Activated CD4-positive, alpha-beta T cell treated with anti-CD3 and anti-CD28 coated beads, Interleukin-2, amount 50 U/mL, for 24 hours (primary cell): ENCODE data around the gene TMEM132D.

Experiments
- DNase-seq, 2 donors: peaks; one replicate each; pipeline ENCODE4 v3.0.0-alpha.2; 2020; ENCODE audit warnings: low read depth in 1 of 2, low spot score in 1 of 2

TMEM132D gene

DNA sequence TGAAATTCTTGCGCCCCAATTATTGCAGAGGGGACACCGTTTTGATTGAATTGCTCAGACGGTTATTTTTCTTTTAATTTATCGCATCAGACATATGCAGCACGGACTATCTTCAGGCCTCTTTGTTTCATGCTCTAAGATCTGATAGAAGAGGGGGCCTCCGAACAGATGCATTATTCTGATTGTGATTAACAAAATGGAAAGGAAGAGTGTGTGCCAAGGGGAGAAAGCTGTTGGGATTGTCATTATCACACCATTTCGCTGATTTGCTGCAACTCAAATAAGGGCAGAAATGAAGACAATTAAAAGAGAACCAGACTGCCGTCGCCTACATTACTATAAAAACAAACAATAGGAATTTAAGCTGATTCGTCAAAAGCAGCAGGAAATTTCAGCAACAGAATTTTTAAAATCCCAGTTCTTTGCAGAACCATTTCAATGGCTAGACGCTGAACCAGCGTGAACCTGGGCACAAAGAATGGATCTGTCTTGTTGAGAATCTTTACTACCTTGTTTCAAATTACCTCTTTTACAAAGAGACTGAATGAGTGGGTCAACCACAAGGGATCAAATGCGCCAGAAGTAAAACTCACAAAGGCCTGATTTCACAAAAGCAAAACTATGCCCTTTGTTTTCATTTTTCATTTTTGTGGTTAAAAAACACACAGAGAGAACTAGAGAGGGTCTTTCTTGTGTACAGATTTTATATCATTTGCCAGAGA, 30.6 kb downstream of the TMEM132D start:
- DNase-seq: no peak

DNA sequence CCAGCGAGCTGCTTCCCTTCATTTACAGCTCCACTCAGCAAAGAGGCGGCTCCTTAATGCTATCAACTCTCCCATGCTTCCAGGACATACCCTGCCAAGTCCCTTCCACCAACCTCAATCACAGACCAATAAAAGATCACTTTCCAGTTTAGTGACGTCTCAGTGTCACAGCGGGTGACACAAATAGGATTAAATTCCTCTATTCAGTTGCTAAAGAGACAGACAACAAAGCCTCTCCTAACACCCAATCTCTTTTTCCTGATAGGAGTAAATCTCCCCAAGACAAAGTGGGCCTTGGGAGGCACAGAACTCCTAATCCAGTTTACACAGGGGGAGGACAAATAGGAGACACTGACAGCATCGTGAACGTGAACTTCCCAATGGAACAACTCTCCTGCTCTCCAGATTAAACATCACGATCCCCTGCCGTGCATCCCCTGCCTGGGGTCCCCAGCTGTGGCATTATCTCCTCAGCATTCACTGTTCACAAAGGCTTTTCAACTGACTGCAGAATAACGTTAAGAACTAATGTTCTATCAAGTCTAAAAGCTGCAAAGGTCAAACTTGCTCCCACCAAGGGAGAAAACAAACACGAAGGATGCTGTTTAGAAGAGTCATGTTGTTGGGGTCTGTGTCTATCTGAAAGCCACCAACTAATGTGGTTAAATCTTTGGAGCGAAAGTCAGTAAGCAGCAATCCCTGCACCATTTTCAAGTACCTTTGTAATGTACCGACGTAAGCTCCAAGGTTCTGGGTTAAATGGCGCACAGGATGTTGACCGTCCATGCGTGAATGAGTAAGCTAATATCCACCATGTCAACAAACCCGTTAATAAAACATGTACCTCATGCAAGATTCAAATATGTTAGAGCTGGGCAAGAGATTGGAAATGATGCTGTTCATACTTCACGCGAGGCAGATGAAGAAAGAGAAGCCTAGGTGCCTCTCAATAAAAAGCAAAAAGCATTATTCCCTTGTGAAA, 31.5 kb downstream of the TMEM132D start:
- DNase-seq: no peak

DNA sequence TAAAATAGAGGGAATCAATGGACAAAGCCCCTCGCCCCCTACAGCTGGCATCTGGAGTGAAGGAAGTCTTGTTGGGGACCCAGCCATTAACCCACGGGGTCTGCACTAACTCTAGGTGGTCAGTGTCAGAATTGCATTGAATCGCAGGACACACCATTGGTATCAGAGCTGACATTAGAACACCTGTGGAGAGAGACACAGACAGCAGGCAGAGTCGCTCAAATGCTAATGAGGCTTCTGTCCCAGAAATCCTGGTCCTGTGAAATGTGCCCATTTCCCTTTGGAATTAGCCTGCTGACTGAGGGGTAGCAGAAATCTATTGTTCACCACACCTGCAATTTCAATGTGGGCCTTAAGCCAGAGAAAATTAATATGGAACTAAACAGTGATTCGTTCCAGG, 33.0 kb downstream of the TMEM132D start:
- DNase-seq: no peak

DNA sequence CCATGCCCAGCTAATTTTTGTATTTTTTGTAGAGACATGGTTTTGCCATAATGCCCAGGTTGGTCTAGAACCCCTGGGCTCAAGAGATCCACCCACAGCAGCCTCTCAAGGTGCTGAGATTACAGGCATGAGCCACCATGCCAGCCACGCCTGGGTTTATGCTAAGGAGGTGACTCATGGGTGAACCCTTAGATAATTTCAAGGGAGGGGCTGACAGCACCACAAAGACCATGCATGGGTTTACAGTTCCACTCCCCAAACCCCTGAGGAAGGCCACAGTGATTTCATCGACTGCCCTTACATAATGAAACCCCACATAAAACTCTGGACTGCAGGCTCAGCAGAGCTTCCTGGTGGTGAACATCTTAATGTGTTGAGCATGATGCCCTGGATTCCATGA, 33.7 kb downstream of the TMEM132D start:
- DNase-seq: no peak

DNA sequence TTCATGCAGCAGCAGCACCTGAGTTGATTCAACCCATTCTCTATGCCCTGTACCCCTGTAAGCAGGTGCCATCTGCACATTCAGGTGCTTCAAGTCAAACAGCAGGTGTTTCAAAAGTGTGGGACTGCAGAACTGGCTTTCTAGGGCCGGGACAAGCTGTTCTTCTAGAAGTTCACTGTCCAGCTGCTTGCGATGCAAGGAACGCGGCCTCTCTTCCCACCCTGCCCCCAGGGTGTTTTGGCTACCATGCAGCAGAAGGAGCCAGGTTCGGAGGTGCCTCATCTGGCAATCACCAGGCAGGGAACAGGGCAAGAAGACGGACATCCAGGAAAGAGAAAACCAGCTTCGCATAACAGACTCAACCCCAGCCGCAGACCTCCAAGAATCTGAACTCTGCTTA, 35.2 kb downstream of the TMEM132D start:
- no peak for DNase-seq

DNA sequence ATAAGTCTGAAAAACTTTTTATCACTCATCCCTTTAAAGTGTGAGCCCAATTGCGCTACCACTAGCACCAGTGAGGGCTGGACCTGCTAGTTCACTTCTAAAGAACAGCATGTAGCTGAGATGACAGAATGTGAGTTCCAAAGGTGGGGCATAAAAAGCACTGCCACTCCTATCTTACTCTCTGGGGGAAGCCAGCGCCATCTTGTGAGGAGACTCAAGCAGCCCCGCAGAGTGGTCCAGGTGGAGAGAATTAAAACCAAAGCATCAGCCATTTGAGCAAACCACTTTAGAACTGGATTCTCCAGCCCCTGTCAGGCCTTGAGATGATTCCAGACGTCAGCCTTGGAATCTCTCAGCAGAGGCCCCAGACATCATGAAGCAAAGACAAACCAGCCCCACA, 39.9 kb downstream of the TMEM132D start:
- no peak for DNase-seq

DNA sequence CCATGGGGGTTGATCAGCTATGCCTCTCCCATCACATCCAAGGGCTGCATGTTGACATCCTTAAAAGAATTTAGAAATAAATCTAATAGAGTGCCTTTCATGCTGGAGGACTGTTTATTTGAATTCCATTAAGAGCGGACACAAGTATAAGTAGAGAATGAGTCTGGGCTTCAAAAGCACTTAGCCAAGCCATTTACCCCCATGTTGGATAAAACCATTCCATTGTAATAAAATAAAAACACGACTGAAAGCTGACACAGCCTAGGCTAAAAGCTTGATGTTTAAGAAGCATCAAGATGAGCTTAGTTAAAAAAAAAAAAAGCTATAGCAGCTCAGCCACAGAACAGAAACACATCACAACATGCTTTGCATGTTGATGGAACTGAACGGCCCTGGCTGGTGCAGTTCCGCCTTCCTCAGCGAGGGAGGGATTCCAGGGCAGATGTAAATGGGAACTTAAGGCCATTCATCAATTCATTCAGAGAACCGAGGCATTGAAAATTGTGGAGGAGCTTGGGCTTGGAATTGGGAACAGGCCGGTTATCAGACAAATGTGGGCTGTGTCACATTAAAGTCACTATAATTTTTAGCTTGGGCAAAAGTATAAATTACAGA, 41.2 kb downstream of the TMEM132D start:
- no peak for DNase-seq

DNA sequence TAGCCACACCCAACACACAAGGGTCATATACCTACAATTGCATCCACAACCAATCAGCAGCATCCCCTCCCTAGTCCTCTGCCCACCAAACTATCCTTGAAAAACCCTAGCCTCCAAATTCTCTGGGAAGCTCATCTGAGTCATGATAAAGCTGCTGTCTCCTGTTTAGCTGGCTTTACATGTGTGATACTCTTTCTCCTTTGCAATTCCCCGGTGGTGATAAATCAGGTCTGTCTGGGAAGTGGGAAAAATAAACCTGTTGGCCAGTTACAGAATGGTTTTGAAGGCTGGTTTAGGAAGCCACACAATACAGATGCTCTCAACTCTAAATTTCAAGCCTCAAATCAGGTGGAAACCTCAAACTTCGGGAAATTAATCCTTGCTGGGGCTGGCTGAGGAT, 41.9 kb downstream of the TMEM132D start:
- DNase-seq: no peak

DNA sequence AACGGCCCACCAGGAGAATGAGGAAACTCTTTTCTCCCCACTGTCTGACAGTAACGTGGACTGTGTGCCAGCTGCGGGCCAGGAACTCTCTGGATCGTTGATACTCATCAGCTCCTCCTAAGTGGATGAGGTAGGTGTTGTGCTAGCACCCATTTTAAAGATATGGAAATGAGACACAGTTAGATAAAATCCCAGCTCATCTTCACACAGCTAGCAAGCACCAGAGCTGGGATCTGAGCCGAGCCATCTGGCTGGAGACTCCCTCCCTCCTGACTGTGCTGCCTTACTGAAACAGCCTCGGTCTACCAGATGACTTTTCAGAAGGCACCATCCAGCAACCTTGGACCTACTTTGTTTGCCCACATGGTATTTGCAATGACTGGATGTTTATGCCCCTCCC, 49.2 kb downstream of the TMEM132D start:
- no peak for DNase-seq

DNA sequence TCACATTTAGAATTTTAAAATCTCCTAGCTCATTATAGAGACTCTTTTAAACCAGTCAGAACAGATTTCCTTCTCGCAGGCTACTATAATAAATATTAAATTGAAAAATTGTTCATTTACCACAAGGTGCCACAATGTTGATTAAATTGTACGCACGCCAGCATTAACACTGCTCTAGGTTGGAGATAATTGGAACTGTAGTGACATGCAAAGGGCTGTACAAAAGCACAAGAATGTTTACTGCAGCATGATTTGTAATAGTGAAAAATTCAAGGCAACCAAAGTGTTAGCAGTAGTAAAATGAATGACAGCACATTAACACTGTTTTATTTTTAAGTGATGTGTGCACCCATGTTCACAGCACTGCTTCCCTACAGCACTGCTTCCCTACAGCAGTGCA, 52.5 kb downstream of the TMEM132D start:
- DNase-seq: no peak

DNA sequence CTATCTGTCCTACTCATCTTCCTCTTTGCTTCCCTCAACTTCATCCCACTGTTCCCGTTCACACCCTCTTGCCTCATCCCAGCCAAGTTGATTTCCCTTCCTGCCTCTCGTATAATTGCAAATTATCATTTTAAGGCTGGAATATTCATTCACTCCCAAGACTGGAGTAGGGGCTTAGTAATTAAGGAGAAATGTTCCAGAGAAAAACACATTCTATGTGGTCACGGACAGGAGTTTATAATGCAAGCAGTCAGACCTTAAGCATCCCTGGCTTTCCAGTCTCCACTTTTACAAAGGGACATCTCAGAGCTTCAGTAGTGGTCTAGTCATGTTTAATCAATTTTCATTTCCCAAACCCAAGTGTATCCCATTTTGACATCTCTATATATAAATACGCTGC, 54.9 kb downstream of the TMEM132D start:
- no peak for DNase-seq

DNA sequence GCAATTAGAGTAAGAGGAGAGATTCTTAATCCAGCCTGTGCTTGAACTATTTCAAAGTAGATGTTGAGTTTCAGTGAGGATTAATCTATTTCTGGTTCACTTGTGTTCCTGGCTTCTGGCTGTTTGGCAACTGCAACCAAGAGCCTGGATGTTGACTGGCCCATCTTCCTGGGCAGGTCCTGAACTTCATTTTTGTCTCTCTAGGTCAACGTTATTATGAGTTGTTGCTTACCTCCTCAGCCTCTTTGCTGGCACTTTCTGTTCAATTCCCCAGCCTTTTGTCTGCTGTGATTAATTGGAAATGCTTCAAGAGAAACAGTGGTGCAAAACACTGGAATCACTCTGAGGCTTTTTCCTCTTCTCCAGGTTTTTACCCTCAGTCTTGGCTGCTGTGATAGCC, 56.8 kb downstream of the TMEM132D start:
- DNase-seq: no peak

DNA sequence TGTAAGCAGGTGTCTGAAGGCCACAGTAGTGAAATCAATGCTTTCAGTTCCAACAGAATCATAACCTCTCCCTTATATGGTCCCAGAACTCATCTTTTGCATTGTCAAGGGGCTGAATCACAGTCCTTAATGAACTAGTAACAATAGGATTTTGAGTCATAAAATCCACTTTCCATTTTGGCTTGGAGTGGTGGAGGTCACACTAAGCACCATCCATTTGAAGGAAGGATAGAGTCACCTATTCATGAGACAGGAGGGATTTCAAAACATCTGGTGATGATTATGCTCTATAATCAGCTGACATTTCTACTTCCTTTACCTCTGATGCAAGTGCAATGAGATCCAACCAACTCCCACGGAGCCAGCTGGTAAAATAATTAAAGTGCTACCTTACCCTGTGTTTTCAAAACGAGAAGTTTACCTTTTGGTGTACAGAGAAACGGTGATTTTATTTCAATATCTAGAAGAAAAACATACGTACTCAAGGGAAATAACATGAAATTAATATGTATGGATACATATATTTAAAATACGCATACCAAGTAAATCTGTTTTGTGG, 59.1 kb downstream of the TMEM132D start:
- DNase-seq: no peak

DNA sequence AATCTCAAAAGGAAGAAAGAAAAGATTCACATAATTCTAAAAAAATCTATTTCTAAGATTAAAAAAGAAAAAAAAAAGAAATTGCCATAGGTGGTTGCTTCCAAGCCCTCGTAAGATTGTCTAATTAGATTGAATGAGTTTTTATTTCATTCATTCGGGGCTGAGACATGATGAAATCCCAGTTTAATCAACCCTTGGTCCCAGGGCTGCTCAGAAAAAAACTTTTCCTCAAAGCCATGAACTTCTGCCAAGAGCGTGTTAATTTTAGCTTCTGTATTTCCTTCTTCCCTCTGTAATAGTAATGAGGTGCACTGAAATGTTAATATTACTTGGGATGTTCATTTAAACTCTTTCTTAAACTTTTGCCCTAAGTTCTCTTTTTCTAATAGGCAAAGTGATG, 62.6 kb downstream of the TMEM132D start:
- no peak for DNase-seq

DNA sequence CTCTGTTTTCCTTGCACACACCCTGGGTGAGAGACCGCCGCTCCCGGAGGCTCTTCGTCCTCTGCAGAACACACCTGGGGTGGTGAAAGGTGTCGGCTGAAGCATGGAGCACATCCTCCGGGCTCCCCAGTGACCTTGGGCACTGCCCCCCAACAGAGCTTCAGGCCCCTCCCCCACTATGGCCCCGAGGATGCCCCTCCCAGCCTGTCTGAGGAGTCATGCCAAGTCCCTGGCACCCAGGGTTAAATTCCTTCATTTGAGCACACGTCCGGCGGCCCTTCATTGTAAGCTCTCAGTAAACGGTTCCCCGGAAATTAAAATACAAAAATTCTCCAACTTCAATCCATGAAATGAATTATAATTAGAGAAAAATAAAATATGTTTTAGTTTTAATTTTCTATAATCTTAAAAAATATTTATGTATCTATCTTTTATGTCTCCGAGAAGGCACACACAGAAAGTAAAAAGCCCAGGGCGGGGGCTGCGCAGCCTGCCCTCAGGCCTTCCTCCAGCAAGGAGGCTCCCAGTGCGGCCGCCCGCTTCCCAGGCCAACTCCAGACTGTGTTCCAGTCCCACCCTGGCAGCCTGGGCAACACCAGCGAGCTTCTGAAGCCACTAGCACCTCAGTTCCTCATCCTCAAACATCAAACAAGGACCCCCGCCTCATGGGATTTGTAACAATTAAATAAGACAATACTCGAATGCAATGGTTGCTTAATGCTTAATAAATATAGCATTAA, 63.5 kb downstream of the TMEM132D start:
- DNase-seq: no peak

DNA sequence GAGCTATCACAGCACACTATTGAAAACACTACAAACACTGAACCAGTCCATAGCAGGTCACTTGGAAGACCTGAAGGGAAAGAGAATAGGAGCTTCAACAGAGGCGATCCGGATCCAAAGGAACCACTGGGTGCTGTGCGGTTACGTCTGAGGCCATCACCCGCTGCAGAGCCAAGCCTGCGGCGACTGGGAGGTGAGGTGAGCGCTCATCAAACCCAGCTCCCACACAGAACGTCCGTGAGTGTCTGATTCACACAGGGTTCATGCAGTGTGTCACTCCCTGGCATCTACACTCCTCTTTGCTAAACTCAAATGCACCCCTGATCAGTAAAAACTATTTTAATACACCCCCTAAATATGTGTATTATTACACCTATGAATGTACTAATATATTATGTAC, 64.1 kb downstream of the TMEM132D start:
- DNase-seq: no peak

DNA sequence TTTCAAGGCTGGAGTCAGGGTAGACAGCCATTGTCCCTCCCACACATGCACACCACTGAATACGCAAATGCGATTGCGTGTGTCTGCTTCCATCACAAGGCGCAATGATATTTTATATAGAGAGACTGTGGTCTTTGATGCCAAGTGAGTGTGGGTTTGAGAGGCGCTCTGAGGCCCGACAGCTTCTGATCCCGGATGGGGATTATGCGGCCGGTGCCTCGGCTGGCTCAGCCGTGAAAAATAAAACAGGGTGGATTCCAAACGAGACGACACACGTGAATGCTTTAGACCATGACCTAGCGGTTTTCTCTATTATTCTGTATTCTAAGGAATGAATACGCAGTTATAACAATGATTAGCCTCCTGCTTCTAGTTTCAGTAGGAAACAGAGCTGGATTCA, 72.5 kb downstream of the TMEM132D start:
- no peak for DNase-seq

DNA sequence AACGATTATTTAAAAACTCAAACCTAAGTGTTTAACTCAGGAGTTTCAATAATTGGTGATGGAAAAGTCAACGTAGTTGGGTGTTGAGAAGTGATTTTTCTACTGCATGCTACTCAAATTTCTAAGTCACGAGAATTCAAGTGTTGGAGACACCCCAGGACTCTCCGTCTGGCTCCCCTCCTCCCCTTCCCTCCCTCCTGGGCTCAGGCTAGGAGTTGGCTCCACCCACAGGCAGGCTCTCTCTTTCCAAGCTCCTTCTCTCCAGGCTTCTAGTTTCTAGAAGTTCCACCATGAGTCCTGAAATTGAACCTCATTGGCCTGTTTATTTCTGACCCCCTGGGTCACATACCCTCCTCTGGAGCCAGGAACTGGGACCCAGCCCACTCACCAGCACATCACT, 73.0 kb downstream of the TMEM132D start:
- no peak for DNase-seq

DNA sequence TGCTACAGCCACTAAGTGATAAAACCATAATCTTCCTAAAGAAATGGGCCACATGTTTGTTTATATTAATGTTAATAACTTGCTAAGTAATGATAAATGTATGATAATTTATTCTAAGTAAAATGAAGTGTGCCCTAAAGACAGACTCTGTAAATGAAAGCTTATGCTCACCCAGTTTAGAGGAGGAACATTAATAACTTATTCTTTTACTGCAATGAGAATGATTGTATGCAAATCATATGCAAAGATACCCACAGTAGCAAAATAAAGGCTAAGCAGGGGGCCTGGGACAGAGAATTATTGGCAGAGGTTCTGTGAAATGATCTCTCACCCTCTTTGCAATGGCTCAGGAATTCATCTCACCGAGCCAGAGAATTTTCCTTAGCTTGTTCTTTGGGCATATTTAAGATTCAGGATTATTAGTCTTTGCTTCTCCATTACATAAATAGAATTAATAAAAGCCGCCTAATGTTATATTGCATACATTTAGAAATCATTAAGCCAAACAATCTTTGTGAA, 75.9 kb downstream of the TMEM132D start:
- DNase-seq: no peak

DNA sequence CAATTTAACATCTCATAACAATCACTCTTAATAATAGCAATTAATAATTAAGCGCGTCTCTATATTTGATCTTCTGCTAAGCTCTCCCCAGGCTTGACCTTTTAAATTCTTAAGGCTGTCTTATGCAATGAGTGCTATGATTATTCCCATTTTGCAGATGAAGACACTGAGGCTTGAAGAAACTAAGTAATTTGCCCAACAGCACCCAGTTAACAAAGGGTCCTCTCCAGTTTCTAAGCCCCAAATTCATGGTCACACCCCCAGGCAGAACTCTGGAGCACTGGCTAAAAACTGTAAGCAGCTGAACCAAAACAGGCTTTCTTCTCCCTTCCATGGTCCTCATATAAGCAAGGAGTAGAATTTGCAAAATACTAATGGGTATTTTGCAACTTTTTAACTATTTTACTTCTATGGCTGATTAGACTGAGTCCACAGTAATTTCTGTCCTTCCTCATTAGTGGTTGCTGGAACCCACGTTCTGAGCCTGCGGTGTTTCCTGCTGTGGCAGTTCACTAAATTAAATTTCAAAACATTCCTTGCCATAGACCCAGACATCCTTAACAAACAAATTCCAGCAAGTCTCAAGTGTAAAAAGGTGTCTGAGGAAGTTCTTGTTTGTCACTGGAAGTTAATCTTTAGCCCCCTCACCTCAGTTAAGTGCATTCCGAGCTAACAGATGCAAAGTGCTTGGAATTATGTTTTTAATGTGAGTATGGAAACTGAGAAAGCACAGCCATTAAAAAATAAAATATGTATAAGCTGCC, 76.5 kb downstream of the TMEM132D start:
- DNase-seq: no peak
